LNCaP clone FGC (cell line): ENCODE data around the gene SSH3.

Experiments used
- DNase-seq: peaks from one replicate; pipeline ENCODE4 v3.0.0-alpha.2; 2011; ENCODE audit warnings: low read depth
- H3K4me3 ChIP-seq: 2 replicates; pipeline ENCODE4 v1.5.1; 2011; ENCODE audit warnings: mild to moderate bottlenecking, low read depth, low read length, control low read depth
- CTCF ChIP-seq: IDR thresholded peaks from 2 replicates; pipeline ENCODE4 v1.5.1; 2012; ENCODE audit warnings: mild to moderate bottlenecking; ENCODE audit not compliant: control insufficient read depth, insufficient read depth; ENCODE audit errors: extremely low read depth

Gene SSH3

GRCh38 chr11:67282876-67283371, 20.4 kb upstream of the SSH3 start:
- H3K4me3 ChIP-seq, result no peak overlapping the region
- TF ChIP-seq CTCF, result no peak
- DNase-seq, result no peak

GRCh38 chr11:67283481-67283963, 19.8 kb upstream of the SSH3 start:
- DNase-seq, result no peak
- no peak overlapping the region for H3K4me3 ChIP-seq
- no peak for TF ChIP-seq CTCF

- DNase-seq, result no peak
- no peak for TF ChIP-seq CTCF
- no peak overlapping the region for H3K4me3 ChIP-seq
Observed at GRCh38 chr11:67284811-67285540, 18.4 kb upstream of the SSH3 start.

GRCh38 chr11:67285541-67286498, 17.5 kb upstream of the SSH3 start:
- no peak for DNase-seq
- no peak for TF ChIP-seq CTCF
- no peak overlapping the region for H3K4me3 ChIP-seq

GRCh38 chr11:67286621-67287333, 16.6 kb upstream of the SSH3 start:
- peak; percentile 15; the same call in 1 of the 2 replicates for TF ChIP-seq CTCF
- no peak for DNase-seq
- H3K4me3 ChIP-seq, result no peak overlapping the region
